Epidermal melanocyte (primary cell): Measurements from ENCODE around the gene TRIM8.
A peak's percentile ranks its signal among the peaks of the same experiment; 100 is the strongest.
"Not testable (repeated sequence)": the region's sequence is repeated elsewhere in the genome, so short reads cannot be mapped to it uniquely, and the experiment has no call there.

Source experiments
- DNase-seq: peaks from one replicate; pipeline ENCODE4 v3.0.0; 2011; ENCODE audit warnings: low spot score; ENCODE audit not compliant: insufficient read length

TRIM8 gene

GRCh38 chr10:102649797-102650654 lies 5.7 kb downstream of the TRIM8 start:
- DNase-seq: peak; percentile 14

- peak; percentile 11 for DNase-seq
Observed at GRCh38 chr10:102650655-102651454, 6.6 kb downstream of the TRIM8 start.

GRCh38 chr10:102651455-102652169 lies 7.3 kb downstream of the TRIM8 start:
- peak; percentile 11 for DNase-seq

- peak; percentile 24 for DNase-seq
Observed at GRCh38 chr10:102652170-102652916, 8.1 kb downstream of the TRIM8 start.

DNA sequence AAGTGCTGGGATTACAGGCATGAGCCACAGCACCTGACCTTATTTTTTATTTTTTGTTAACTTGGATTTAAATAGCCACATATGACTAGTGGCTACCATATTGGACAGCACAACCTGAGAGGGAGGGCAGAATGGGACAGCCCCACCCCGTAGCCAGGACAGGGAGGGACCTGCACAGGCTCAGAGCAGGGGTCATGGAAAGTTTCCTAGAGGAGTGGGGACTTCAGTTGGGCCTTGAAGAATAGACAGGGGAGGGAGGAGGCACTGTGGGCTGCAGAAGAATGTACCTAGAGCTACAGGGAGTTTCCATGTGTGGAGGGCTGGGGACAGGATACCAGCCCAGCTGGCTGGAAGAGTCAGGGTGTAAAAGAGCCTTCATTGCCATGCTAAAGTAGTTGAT lies 8.8 kb downstream of the TRIM8 start:
- peak; percentile 15 for DNase-seq

DNA sequence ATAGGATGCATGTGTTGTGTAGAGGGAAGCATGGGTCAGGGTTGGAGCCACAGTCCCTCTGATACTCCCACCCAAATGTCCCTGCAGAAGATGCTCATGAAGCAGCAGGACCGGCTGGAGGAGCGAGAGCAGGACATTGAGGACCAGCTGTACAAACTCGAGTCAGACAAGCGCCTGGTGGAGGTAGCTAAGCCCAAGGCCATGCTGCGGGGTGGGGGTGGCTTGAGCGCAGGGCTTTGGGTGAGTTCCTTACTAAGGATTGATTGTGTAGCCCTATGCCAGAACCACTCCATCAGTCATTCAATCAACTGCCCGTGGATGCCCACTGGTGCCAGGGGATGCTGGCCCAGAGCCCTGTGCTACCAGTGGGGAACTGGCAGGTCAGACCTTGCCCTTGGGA lies 10.3 kb downstream of the TRIM8 start:
- DNase-seq: peak; percentile 3

DNA sequence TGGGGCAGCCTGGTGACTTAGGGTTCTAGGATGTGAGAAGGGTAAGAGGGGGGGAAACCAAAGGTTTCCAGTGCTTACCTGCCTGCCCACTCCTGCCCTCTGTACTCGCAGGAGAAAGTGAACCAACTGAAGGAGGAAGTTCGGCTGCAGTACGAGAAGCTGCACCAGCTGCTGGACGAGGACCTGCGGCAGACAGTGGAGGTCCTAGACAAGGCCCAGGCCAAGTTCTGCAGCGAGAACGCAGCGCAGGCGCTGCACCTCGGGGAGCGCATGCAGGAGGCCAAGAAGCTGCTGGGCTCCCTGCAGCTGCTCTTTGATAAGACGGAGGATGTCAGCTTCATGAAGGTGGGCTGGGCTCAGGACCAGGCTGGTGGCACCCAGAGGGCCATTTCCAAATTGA lies 10.7 kb downstream of the TRIM8 start:
- peak; percentile 10 for DNase-seq

DNA sequence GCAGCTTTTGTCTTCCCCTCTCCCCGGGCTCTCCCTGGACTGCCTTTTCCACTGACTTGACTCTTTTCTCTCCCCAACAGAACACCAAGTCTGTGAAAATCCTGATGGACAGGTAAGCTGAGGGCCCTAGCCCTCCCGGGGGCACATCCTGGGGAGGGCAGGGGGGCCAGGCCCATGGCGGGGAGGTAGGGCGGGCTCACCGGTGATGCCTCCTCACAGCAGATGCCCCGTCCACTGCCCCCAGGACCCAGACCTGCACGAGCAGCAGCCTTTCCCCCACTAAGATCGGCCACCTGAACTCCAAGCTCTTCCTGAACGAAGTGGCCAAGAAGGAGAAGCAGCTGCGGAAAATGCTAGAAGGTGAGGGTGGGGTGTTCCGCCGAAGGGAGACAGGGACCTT lies 11.7 kb downstream of the TRIM8 start:
- no peak for DNase-seq

- DNase-seq: no peak
Observed at GRCh38 chr10:102656791-102657371, 12.6 kb downstream of the TRIM8 start.

- peak; percentile 14 for DNase-seq
Observed at GRCh38 chr10:102657451-102657850, 13.2 kb downstream of the TRIM8 start.

DNA sequence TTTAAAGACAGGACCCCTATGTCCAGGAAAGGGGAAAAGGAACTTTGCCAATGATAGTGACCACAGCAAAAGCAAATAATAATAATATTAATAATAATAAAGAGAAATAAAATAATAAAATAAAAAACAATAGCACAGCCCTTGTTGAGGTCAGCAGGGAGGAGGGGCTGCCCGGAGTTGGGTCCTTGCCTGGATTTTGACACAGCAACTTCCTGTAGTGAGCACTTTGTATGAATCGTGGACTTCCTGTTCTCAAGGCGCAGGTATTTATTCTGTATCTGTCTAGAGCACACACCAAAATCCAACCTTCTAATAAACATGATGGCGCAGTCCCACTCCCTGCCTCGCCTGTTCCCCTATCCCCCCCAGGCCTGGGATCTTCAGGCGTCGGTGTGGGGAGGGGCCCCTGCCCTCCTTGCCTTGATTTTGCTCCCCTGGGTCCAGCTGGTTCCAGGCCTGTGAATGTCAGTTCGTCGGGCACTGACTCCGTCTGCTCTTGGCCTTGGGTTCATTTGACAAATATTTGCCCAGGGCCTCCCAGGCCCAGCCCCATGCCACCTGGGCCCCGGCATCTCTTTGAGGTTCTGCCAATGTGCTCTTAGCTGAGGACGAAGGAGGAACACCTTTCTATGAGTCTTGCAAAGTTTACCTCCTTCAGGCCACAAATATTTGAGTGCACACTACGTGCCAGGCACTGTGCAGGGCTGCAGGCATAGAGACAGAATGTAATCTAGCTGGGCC lies 13.9 kb downstream of the TRIM8 start:
- no peak for DNase-seq

- DNase-seq: no peak
Observed at GRCh38 chr10:102658802-102659201, 14.5 kb downstream of the TRIM8 start.

DNA sequence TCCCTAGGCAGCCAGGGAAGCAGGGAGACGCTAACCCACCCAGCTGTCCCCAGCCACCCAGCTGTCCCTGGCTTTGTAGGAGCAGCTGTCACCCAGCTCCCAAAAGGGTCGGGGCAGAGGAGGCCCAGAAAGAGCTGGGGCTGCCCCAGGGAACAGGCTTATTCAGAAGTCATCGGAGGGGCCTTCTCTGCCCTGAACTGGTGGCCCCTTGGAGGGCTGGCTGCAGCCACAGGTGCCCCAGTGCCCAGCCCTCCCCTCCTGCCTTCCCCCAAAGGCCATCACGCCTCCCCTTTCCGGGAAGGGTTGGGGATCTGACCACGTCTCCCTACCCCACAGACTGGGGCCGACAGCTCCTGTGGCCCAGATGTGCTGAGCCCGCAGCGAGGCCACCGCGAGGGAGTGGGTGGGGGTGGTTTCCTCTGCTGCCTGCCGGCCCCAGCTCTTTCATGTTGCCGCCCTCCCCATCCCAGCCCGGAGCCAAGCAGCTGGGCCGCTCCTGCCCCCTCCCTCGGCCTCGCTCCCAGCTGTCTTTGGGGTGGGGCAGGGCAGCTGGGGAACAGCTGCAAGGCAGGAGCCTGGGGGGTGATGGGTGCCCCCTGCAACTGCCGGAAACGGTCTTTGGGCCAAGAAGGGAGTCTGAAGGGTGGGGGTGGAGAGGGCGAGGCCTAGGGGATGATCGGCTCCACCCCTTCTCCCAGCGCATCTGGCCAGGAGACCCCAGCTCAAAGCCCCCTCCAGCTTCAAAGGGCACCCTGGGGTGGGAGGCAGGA lies 16.8 kb downstream of the TRIM8 start:
- peak; percentile 83 for DNase-seq

- DNase-seq: no peak
Observed at GRCh38 chr10:102661658-102662028, 17.4 kb downstream of the TRIM8 start.

- DNase-seq: no peak
Observed at GRCh38 chr10:102665904-102666509, 21.7 kb downstream of the TRIM8 start.

DNA sequence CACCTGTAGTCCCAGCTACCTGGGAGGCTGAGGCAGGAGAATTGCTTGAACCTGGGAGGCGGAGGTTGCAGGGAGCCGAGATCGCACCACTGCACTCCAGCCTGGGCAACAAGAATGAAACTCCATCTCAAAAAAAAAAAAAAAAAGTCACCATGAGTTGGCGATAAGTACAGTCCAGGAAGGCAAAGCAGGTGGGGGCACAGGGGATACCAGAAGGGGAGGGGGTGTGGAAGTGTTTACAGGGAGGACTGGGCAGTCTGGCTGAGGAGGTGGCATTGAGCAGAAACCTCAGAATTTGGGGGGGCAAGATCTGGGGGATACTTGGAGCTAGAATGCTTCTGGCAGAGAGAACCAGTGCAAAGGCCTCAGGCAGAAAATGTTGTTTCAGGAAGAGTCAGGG lies 23.1 kb downstream of the TRIM8 start:
- DNase-seq: not testable (repeated sequence)

DNA sequence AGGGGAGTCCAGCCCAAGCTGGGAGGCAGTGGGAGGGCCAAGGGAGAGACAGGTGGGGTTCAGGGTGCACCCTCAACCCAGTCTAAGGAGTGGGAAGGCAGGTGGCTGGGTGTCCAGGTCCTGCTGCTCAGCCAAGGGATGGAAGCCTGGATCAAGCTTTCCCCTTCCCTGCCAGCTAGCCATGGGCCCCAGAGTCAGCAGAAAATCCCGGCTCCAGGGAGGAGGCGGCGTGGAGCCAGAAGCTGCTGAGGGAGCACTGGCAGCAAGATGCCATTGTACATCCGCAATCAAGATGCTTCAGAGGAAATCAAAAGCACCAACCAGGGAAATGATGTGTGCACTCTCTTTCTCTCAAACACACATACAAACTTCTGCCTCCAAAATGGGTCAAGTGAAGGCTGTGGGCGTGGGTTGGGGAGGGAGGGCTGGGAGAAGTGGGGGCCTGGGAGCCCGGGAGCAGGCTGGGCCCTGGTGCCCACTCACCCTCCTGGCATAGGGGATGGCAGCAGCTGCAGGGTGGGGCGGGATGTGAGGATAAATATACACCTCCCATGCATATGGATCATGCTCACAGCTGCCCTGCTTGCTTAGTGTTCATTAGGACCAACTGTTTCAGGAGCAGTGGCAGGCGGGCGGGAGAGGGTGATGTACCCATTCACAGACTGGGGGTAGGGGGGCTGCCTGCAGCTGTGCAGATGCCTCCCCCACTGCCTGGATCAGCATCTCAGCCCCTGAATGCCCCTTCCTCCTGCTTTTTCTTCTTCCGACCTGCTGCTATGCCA lies 24.2 kb downstream of the TRIM8 start:
- DNase-seq: no peak
